22Rv1 (cell line): ENCODE data around the gene IGSF9B.

ENCODE experiments used
- H3K27ac ChIP-seq: fragments of 450-650 bp; 2 replicates; pipeline ENCODE4 v1.5.1; 2017
- CTCF ChIP-seq: fragments of 450-650 bp; IDR thresholded peaks from 2 replicates; pipeline ENCODE4 v1.5.1; 2017; ENCODE audit warnings: mild to moderate bottlenecking
- ZFX ChIP-seq: fragments of 450-650 bp; IDR thresholded peaks from 2 replicates; pipeline ENCODE4 v1.6.1; 2017; ENCODE audit warnings: antibody characterized with exemption, borderline replicate concordance

Gene IGSF9B

GRCh38 chr11:133918608-133919260 is 38.0 kb downstream of the IGSF9B start:
- no peak overlapping the region for H3K27ac ChIP-seq
- TF ChIP-seq ZFX, result no peak
- TF ChIP-seq CTCF, result no peak

GRCh38 chr11:133917921-133918607 is 38.7 kb downstream of the IGSF9B start:
- TF ChIP-seq CTCF (no peak), ZFX (no peak)
- H3K27ac ChIP-seq, result no peak overlapping the region

- TF ChIP-seq CTCF (no peak), ZFX (no peak)
- no peak overlapping the region for H3K27ac ChIP-seq
Measured at GRCh38 chr11:133916784-133917440, 39.9 kb downstream of the IGSF9B start.

- TF ChIP-seq ZFX (no peak), CTCF (no peak)
- H3K27ac ChIP-seq, result no peak overlapping the region
Measured at GRCh38 chr11:133913761-133914160, 43.0 kb downstream of the IGSF9B start.

GRCh38 chr11:133911171-133911570 is 45.6 kb downstream of the IGSF9B start:
- TF ChIP-seq CTCF (no peak), ZFX (no peak)
- no peak overlapping the region for H3K27ac ChIP-seq

GRCh38 chr11:133910101-133910500 is 46.7 kb downstream of the IGSF9B start:
- H3K27ac ChIP-seq, result no peak overlapping the region
- TF ChIP-seq CTCF, result no peak
- no peak for TF ChIP-seq ZFX

- H3K27ac ChIP-seq, result no peak overlapping the region
Measured at GRCh38 chr11:133908827-133909226, 47.9 kb downstream of the IGSF9B start.

More at GRCh38 chr11:133908827-133909226, 47.9 kb downstream of the IGSF9B start:
- TF ChIP-seq CTCF, result no peak
- no peak for TF ChIP-seq ZFX
